Measurements from ENCODE around the gene APOC4. TPM values are rescaled to one million over a fixed set of nuclear protein-coding genes. Genes with fewer than 3 reads are reported as not detected.

Gene APOC4
- total and polyA plus RNA-seq, 12 donors: not detected

DNA sequence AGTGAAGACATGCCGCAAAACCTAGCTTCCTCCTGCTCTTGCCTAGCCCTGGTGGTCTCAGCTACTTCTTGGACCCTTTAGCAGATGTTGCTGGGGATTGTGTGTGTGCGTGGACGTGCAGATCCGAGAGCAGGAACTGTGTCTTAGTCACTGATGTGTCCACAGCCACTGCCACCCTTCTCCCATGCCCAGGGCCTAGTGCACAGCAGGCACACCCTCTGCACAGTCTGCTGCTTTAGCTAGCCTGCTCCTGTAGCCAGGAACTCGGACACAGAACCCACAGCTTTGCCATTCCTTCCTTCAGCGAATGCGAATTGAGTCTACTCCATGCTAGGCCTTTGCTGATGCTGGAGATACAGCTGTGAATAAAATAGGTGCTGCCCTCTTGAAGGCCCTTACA is 15.5 kb downstream of the APOC4 start:
- WGBS, 2 donors: 77 to 87% methylated on average over 7 of the region's 7 CpGs
- peaks cover 14 to 77% (median 35%) of the 10 kb centered on the region in 9 donors for H3K4me1 ChIP-seq
- intact Hi-C loops (cut with DNase I): loop anchor here in 1 of 10 donors (10.0 kb wide), 1 partner anchor 273 kb away; no protein-coding TSS in a partner anchor

DNA sequence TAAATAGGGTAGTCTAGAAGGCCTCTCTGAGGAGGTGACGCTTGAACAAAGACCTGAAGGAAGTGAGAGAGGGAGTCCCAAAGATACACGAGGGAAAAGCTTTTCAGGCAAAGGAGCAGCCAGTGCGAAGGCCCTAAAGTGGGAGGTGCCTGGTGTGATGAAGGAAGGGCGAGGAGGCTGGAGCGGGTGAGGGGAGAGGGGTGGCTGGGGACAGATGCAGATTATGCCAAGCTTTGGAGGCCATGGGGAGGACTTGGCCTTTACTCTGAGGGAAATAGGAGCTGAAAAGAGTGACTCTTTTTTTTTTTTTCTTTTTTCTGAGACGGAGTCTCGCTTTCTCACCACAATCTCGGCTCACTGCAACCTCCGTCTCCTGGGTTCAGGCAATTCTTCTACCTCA is 16.1 kb downstream of the APOC4 start:
- intact Hi-C loops (cut with DNase I): loop anchor here in 1 of 10 donors (10.0 kb wide), 1 partner anchor 273 kb away; no protein-coding TSS in a partner anchor
- ATAC-seq: no peak
- Histone ChIP-seq H3K27me3 (no peaks in the 10 kb centered on the region), H3K4me1 (peaks cover 14 to 75% (median 35%) of the 10 kb centered on the region in 9 donors), H3K9me3 (no peaks in the 10 kb centered on the region), H3K4me3 (no peak overlapping the region), H3K36me3 (peaks cover 0 to 33% (median 8%) of the 10 kb centered on the region in 9 donors), H3K27ac (no peak overlapping the region)
- TF ChIP-seq CTCF (IDR thresholded peaks at IDR 0.05): no peak
- no peak for DNase-seq
- WGBS, 2 donors: 75 to 83% methylated on average over 9 of the region's 9 CpGs

More for the DNA sequence above, 15.5 kb downstream of the APOC4 start:
- no peak overlapping the region for H3K4me3 ChIP-seq
- H3K27ac ChIP-seq: peak overlapping the region in 2 of 10 donors; percentile 4 to 13
- no peaks in the 10 kb centered on the region for H3K9me3 ChIP-seq
- ATAC-seq (no peak), DNase-seq (no peak)
- TF ChIP-seq CTCF (IDR thresholded peaks at IDR 0.05): no peak
- peaks cover 0 to 27% (median 3%) of the 10 kb centered on the region in 9 donors for H3K36me3 ChIP-seq
- no peaks in the 10 kb centered on the region for H3K27me3 ChIP-seq

GRCh38 chr19:44959691-44960090 is 17.7 kb downstream of the APOC4 start:
- 73% methylated on average over 5 of the region's 5 CpGs for WGBS, 2 donors
- no peak for ATAC-seq
- intact Hi-C loops (cut with DNase I): loop anchor here in 1 of 10 donors (10.0 kb wide), 1 partner anchor 275 kb away; no protein-coding TSS in a partner anchor

More at GRCh38 chr19:44959691-44960090, 17.7 kb downstream of the APOC4 start:
- peaks cover 14 to 61% (median 26%) of the 10 kb centered on the region in 9 donors for H3K4me1 ChIP-seq
- no peak for DNase-seq
- no peak overlapping the region for H3K4me3 ChIP-seq
- H3K27me3 ChIP-seq: no peaks in the 10 kb centered on the region
- no peak for TF ChIP-seq CTCF (IDR thresholded peaks at IDR 0.05)
- H3K36me3 ChIP-seq: peaks cover 0 to 47% (median 12%) of the 10 kb centered on the region in 9 donors
- no peak overlapping the region for H3K27ac ChIP-seq
- H3K9me3 ChIP-seq: no peaks in the 10 kb centered on the region
